Measurements from ENCODE around the gene IL4I1. TPM values are rescaled to one million over a fixed set of nuclear protein-coding genes. Genes with fewer than 3 reads are reported as not detected.
A peak's percentile ranks its signal among the peaks of the same experiment; 100 is the strongest.

IL4I1 gene
- total and polyA plus RNA-seq, 2 experiments from 2014 or later: not detected

DNA sequence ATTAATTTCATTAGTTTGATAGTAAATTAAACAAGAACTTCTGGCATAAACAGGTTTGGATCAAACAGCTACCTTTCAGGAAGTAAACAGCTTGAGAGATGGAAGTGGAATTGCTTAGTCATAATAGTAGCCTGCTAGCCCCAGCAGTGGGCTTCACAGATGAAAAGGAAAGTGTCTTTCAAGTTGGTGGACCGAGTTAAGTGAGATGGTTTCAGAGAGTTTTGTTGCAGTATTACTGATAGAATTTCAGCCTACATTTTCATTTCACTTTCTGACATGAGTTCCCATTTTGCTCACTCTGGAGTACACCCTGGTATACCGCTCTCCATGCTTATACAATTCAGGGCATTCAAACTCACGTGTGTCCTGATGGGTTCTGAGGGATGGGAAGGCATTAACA is 47.7 kb downstream of the IL4I1 start:
- no peak overlapping the region for H3K4me3 ChIP-seq
- H3K9me3 ChIP-seq (ENCODE audit: low read depth): no peaks in the 10 kb centered on the region
- no peak overlapping the region for H3K27ac ChIP-seq
- TF ChIP-seq, protein P1, sequence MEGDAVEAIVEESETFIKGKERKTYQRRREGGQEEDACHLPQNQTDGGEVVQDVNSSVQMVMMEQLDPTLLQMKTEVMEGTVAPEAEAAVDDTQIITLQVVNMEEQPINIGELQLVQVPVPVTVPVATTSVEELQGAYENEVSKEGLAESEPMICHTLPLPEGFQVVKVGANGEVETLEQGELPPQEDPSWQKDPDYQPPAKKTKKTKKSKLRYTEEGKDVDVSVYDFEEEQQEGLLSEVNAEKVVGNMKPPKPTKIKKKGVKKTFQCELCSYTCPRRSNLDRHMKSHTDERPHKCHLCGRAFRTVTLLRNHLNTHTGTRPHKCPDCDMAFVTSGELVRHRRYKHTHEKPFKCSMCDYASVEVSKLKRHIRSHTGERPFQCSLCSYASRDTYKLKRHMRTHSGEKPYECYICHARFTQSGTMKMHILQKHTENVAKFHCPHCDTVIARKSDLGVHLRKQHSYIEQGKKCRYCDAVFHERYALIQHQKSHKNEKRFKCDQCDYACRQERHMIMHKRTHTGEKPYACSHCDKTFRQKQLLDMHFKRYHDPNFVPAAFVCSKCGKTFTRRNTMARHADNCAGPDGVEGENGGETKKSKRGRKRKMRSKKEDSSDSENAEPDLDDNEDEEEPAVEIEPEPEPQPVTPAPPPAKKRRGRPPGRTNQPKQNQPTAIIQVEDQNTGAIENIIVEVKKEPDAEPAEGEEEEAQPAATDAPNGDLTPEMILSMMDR (IDR thresholded peaks at IDR 0.05; ENCODE audit: low read depth, low read length): no peak
- no peak for DNase-seq (ENCODE audit: low read depth in 1 of 2, low spot score in 1 of 2)
- no peaks in the 10 kb centered on the region for H3K36me3 ChIP-seq
- H3K4me1 ChIP-seq (ENCODE audit: low read depth): peaks cover 10% of the 10 kb centered on the region
- H3K27me3 ChIP-seq: no peaks in the 10 kb centered on the region

DNA sequence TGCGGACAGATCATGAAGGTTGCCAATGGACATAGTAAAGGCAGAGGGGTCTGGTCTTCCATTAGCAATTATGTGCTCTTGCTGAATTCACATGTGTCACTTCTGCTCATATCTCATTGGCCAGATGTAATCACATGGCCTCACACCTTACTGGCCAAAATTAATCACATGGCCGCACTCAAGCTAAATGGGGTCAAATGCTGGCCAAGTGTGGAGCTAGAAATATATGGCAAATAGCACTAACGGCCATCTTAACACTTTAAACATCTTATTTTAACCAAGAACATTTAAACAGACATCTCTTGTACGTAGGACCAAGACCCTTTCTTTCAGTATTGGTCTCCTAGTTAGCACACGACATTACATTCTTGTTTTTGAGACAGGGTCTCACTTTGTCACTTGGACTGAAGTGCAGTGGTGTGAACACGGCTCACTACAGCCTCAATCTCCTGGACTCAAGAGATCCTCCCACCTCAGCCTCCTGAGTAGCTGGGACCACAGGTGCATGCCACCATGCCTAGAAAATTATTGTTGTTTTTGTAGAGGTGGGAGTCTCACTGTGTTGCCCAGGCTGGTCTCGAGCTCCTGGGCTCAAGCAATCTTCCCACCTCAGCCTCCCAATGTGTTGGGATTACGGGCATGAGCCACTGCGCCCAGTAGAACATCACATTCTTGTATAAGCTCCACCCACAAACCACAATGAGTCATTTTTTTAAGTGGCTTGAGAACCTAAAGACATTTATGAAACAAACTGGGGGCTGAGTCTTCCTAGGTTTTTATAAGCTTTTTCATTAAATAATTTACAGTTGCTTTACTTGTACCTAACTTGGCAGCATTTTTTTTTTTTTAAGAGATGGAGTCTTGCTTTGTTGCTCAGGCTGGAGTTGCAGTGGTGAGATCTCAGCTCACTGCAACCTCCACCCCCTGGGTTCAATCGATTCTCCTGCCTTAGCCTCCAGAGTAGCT is 48.7 kb downstream of the IL4I1 start:
- Histone ChIP-seq H3K4me3 (no peak overlapping the region), H3K27ac (no peak overlapping the region), H3K27me3 (no peaks in the 10 kb centered on the region), H3K36me3 (no peaks in the 10 kb centered on the region), H3K4me1 (ENCODE audit: low read depth) (peaks cover 10% of the 10 kb centered on the region), H3K9me3 (ENCODE audit: low read depth) (no peaks in the 10 kb centered on the region)
- DNase-seq (ENCODE audit: low read depth in 1 of 2, low spot score in 1 of 2): peak in 1 of 2 donors; percentile 90
- TF ChIP-seq, protein P1 (IDR thresholded peaks at IDR 0.05; ENCODE audit: low read depth, low read length): no peak

DNA sequence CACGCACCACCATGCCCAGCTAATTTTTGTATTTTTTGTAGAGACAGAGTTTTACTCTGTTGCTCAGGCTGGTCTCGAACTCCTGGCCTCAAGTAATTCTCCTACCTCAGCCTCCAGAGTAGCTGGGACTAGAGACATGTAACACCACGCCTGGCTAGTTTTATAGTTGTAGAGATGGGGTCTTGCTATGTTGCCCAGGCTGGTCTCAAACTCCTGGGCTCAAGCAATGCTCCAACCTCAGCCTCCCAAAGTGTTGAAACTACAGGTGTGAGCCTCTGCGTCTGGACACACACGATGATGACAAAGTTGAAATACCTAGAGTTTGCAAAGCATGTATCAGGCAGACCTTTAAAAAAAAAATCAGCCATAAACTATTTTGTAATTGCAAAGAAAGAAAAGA is 50.3 kb downstream of the IL4I1 start:
- H3K4me1 ChIP-seq (ENCODE audit: low read depth): no peaks in the 10 kb centered on the region
- no peak overlapping the region for H3K4me3 ChIP-seq
- TF ChIP-seq, protein P1 (IDR thresholded peaks at IDR 0.05; ENCODE audit: low read depth, low read length): no peak
- no peaks in the 10 kb centered on the region for H3K27me3 ChIP-seq
- no peaks in the 10 kb centered on the region for H3K9me3 ChIP-seq (ENCODE audit: low read depth)
- no peak overlapping the region for H3K27ac ChIP-seq
- no peaks in the 10 kb centered on the region for H3K36me3 ChIP-seq
- no peak for DNase-seq (ENCODE audit: low read depth in 1 of 2, low spot score in 1 of 2)

DNA sequence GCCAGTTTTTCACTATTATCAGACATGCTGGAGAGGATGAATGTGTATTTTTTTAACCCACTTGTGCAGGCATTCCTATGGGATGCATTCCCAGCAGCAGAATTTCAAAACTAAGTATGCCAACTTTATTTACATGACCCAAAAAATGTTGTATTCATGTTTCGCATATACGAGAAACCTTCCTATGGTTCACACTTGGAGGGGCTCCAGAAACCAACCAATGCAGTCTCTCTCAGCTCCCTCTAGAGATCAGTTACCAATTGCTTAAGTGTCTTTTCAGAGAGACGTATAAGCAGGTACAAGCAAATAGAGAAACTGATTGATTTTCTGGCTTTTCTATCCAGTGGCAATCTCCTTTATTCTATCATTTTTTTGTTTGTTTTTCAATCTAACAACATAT is 51.3 kb downstream of the IL4I1 start:
- Histone ChIP-seq H3K27ac (no peak overlapping the region), H3K36me3 (no peaks in the 10 kb centered on the region), H3K4me1 (ENCODE audit: low read depth) (peaks cover 8% of the 10 kb centered on the region), H3K9me3 (ENCODE audit: low read depth) (no peaks in the 10 kb centered on the region), H3K4me3 (no peak overlapping the region), H3K27me3 (no peaks in the 10 kb centered on the region)
- no peak for DNase-seq (ENCODE audit: low read depth in 1 of 2, low spot score in 1 of 2)
- TF ChIP-seq, protein P1 (IDR thresholded peaks at IDR 0.05; ENCODE audit: low read depth, low read length): no peak

DNA sequence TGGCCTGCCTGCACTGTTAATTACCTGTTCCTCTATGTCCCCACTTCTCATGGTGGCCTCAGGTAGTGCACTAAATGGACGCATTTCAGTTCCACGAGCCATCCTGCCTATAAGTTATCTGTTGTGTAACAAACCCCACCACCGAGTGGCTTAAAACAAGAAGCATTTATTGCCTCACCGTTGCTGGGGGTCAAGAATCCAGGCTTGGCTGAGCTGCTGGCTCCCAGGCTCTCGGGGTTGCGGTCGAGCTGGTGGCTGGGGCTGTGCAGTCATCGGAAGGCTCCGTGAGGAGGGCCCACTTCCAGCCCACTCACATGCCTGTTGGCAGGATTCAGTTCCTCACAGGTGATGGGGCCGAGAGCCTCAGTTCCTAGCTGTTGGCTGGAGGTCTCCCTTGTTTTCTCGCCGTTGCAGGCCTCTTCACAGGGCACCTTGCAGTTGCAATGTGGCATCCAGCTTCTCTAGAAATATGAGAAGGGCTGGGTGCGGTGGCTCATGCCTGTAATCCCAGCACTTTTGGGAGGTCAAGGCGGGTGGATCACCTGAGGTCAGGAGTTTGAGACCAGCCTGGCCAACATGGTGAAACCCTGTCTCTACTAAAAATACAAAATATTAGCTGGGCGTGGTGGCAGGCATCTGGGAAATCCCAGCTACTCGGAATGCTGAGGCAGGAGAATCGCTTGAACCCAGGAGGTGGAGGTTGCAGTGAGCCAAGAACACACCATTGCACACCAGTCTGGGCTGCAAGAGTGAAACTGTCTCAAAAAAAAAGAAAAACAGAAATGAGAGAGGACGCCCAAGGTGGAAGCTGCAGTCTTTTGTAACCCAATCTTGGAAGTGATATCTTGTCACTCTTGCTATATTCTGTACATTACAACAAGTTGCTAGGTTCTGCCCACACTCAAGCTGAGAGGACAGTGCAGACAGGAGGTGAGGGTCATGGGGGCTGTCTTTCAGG is 52.3 kb downstream of the IL4I1 start:
- no peaks in the 10 kb centered on the region for H3K36me3 ChIP-seq
- no peaks in the 10 kb centered on the region for H3K9me3 ChIP-seq (ENCODE audit: low read depth)
- H3K27me3 ChIP-seq: no peaks in the 10 kb centered on the region
- DNase-seq (ENCODE audit: low read depth in 1 of 2, low spot score in 1 of 2): no peak
- TF ChIP-seq, protein P1 (IDR thresholded peaks at IDR 0.05; ENCODE audit: low read depth, low read length): no peak
- no peak overlapping the region for H3K4me3 ChIP-seq
- H3K4me1 ChIP-seq (ENCODE audit: low read depth): peaks cover 18% of the 10 kb centered on the region
- no peak overlapping the region for H3K27ac ChIP-seq
